Liver (tissue), 3 donors: ENCODE results near the gene ABCC8.

Experiments
- ATF3 ChIP-seq: IDR thresholded peaks from 2 replicates; pipeline ENCODE4 v1.6.1; 2016; ENCODE audit warnings: antibody characterized with exemption
- CTCF ChIP-seq: fragments of 150-350 bp; IDR thresholded peaks from 2 replicates; pipeline ENCODE4 v1.5.1; 2017; ENCODE audit warnings: improper control_type of control experiment, low read depth, low read length; ENCODE audit not compliant: missing input control
- EGR1 ChIP-seq, 2 donors: IDR thresholded peaks; 2 replicates each; pipeline ENCODE4 v1.6.1; 2016 to 2018; ENCODE audit warnings: antibody characterized with exemption in 2 of 2, low read depth in 2 of 2
- JUND ChIP-seq, 2 donors: IDR thresholded peaks; 2 replicates each; pipeline ENCODE4 v1.6.1; 2016; ENCODE audit warnings: antibody characterized with exemption in 2 of 2
- MAX ChIP-seq: IDR thresholded peaks from 2 replicates; pipeline ENCODE4 v1.6.1; 2016; ENCODE audit warnings: antibody characterized with exemption
- NR2F2 ChIP-seq: IDR thresholded peaks from 2 replicates; pipeline ENCODE4 v1.6.1; 2016; ENCODE audit warnings: antibody characterized with exemption
- RAD21 ChIP-seq, 2 donors: IDR thresholded peaks; 2 replicates each; pipeline ENCODE4 v1.6.1; 2016; ENCODE audit warnings: antibody characterized with exemption in 2 of 2, mild to moderate bottlenecking in 2 of 2
- REST ChIP-seq: IDR thresholded peaks from 2 replicates; pipeline ENCODE4 v1.6.1; 2016; ENCODE audit warnings: antibody characterized with exemption, mild to moderate bottlenecking
- RXRA ChIP-seq, 2 donors: IDR thresholded peaks; 2 replicates each; pipeline ENCODE4 v1.6.1; 2017 to 2018; ENCODE audit warnings: antibody characterized with exemption in 2 of 2, mild to moderate bottlenecking in 1 of 2
- SP1 ChIP-seq: IDR thresholded peaks from 2 replicates; pipeline ENCODE4 v1.6.1; 2018; ENCODE audit warnings: antibody characterized with exemption, mild to moderate bottlenecking
- TAF1 ChIP-seq: conservative IDR thresholded peaks from 2 replicates; pipeline ENCODE4 v1.6.1; 2016; ENCODE audit warnings: antibody characterized with exemption, mild to moderate bottlenecking
- donor health status: healthy.
- donor health status: healthy.

- no peak for TF ChIP-seq RXRA (IDR thresholded peaks at IDR 0.05)
- no peak for TF ChIP-seq CTCF
- TF ChIP-seq REST = no peak
- TF ChIP-seq SP1 = no peak
- no peak for TF ChIP-seq RAD21 (IDR thresholded peaks at IDR 0.05)
- no peak for TF ChIP-seq TAF1
- TF ChIP-seq MAX = no peak
- no peak for TF ChIP-seq EGR1 (IDR thresholded peaks at IDR 0.05; ENCODE audit: low read depth in 2 of 2)
- TF ChIP-seq ATF3 = no peak
- no peak for TF ChIP-seq JUND (IDR thresholded peaks at IDR 0.05)
- TF ChIP-seq NR2F2 = no peak
These were observed 49.7 kb upstream of the ABCC8 start for GRCh38 chr11:17526326-17526725.
